Measurements from ENCODE around the gene COBLL1.

DNA sequence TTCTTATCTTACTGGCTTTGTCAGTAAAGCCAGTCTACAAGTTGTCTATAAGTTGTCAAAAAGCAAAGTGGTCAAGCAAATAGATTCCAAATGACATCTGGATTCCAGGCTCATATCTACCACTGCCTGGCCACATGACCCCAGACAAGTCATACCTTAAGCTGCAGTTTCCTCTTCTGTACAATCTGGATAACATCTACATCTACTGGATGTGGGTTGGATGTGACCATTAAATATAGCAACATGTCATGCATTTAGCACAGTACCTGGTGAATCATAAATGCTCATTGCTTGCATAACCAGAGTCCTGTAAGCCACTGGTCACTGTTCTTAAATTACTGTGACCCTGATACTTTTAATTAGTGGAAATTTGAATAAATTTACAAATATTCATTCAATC lies 16.8 kb downstream of the COBLL1 start:
- TF ChIP-seq CTCF (IDR thresholded peaks at IDR 0.05) = no peak
- TF ChIP-seq POLR2A (IDR thresholded peaks at IDR 0.05) = no peak

All from lower leg skin (tissue), 3 donors.